DND-41 (cell line): ENCODE data around the gene ZPBP2.

Experiments
- CTCF ChIP-seq: IDR thresholded peaks from 2 replicates; pipeline ENCODE4 v1.5.1; 2012; ENCODE audit warnings: borderline replicate concordance, low read length, moderate library complexity, mild to moderate bottlenecking; ENCODE audit not compliant: poor library complexity, severe bottlenecking; ENCODE audit errors: extremely low read depth
- EZH2 ChIP-seq: IDR thresholded peaks from 3 replicates; pipeline ENCODE4 v1.6.1; 2012; ENCODE audit warnings: borderline replicate concordance, low read depth, mild to moderate bottlenecking, moderate library complexity, low read length, inconsistent platforms; ENCODE audit not compliant: severe bottlenecking

GRCh38 chr17:39868554-39868942 is 546 bp downstream of the ZPBP2 start:
- no peak for TF ChIP-seq CTCF
- TF ChIP-seq EZH2: no peak
